Tibial artery (tissue), 4 donors: ENCODE data around the gene FNDC3A.

Experiments used
- DNase-seq, 2 donors: peaks; one replicate each; pipeline ENCODE4 v3.0.0-alpha.2; 2019
- H3K27ac ChIP-seq, 2 donors: fragments of 200-600 bp; sonication (generic) in 1 of 2; 1 replicate in 1 of 2; 2 replicates in 1 of 2; pipeline ENCODE4 v1.5.1; 2018 to 2019; ENCODE audit warnings: mild to moderate bottlenecking in 1 of 2
- H3K27me3 ChIP-seq, 2 donors: fragments of 200-600 bp; sonication (generic) in 1 of 2; one replicate each; pipeline versions ENCODE4 v1.5.1 to v1.6.0; 2016 to 2019
- H3K36me3 ChIP-seq, 3 donors: fragments of 200-600 bp; sonication (generic) in 2 of 3; one replicate each; pipeline ENCODE4 v1.5.1; 2016 to 2019; ENCODE audit warnings: mild to moderate bottlenecking in 2 of 3
- H3K4me1 ChIP-seq, 4 donors: fragments of 200-600 bp; sonication (generic) in 2 of 4; 1 replicate in 3 of 4; 2 replicates in 1 of 4; pipeline ENCODE4 v1.5.1; 2016 to 2019
- H3K4me3 ChIP-seq, 2 donors: fragments of 200-600 bp; sonication (generic) in 1 of 2; 1 replicate in 1 of 2; 2 replicates in 1 of 2; pipeline ENCODE4 v1.5.1; 2018 to 2019; ENCODE audit warnings: mild to moderate bottlenecking in 2 of 2
- H3K9me3 ChIP-seq, 3 donors: fragments of 200-600 bp; sonication (generic) in 1 of 3; one replicate each; pipeline ENCODE4 v1.5.1; 2016 to 2019
- CTCF ChIP-seq, 2 experiments: fragments of 200-600 bp in 1 of 2; fragments of 450-650 bp in 1 of 2; IDR thresholded peaks; one replicate each; pipeline ENCODE4 v1.5.1; 2017 to 2019; ENCODE audit warnings: antibody characterized with exemption in 2 of 2, mild to moderate bottlenecking in 1 of 2, moderate library complexity in 1 of 2
- intact Hi-C: fragments of 100-400 bp; cut with DNase I; formaldehyde crosslinking; loops from one replicate; pipeline ENCODE4 v1.15.0; 2023; ENCODE audit warnings: low total_unique reads

Gene FNDC3A

GRCh38 chr13:49208619-49209018, 232.9 kb downstream of the FNDC3A start:
- H3K27ac ChIP-seq, result no peak overlapping the region
- no peak overlapping the region for H3K4me3 ChIP-seq
- intact Hi-C loops, result no loop called here
- H3K36me3 ChIP-seq, result peaks cover 31 to 57% (median 45%) of the 10 kb centered on the region in 3 donors
- no peaks in the 10 kb centered on the region for H3K9me3 ChIP-seq
- no peaks in the 10 kb centered on the region for H3K27me3 ChIP-seq
- H3K4me1 ChIP-seq, result no peaks in the 10 kb centered on the region
- no peak for TF ChIP-seq CTCF (IDR thresholded peaks at IDR 0.05)
- DNase-seq, result no peak

- H3K9me3 ChIP-seq, result no peaks in the 10 kb centered on the region
- no peak for DNase-seq
- no peaks in the 10 kb centered on the region for H3K4me1 ChIP-seq
- H3K27ac ChIP-seq, result no peak overlapping the region
- peaks cover 19 to 48% (median 34%) of the 10 kb centered on the region in 3 donors for H3K36me3 ChIP-seq
- intact Hi-C loops, result no loop called here
- no peak overlapping the region for H3K4me3 ChIP-seq
- no peak for TF ChIP-seq CTCF (IDR thresholded peaks at IDR 0.05)
- no peaks in the 10 kb centered on the region for H3K27me3 ChIP-seq
These were observed 234.4 kb downstream of the FNDC3A start for GRCh38 chr13:49210114-49210513.

DNA sequence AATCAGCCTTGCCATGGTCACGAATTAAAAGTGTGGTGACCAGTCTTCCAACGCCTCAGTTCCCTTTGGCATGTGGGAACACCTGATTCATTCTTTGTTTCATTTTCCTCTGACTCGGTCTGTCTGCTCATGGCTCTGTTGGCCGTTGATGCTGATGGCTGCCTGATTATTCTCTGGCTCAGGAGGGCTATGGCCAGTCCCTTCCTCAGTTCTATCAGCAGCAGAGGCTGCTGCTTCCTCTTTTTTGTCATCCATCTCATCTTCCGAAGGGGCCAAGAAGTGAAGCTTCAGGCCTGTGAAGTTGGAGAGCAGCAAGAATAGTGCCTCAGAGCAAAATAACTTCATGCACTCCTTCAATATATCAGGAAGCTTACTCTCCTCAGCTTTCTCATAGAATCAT, 235.0 kb downstream of the FNDC3A start:
- H3K27ac ChIP-seq, result no peak overlapping the region
- no peak for TF ChIP-seq CTCF (IDR thresholded peaks at IDR 0.05)
- intact Hi-C loops, result no loop called here

GRCh38 chr13:49213539-49213938, 237.8 kb downstream of the FNDC3A start:
- no peak for DNase-seq
- intact Hi-C loops, result no loop called here
- H3K27ac ChIP-seq, result no peak overlapping the region

More for the DNA sequence above, 235.0 kb downstream of the FNDC3A start:
- H3K9me3 ChIP-seq, result no peaks in the 10 kb centered on the region
- no peak for DNase-seq
- no peaks in the 10 kb centered on the region for H3K27me3 ChIP-seq
- H3K4me1 ChIP-seq, result no peaks in the 10 kb centered on the region
- H3K36me3 ChIP-seq, result peaks cover 19 to 47% (median 30%) of the 10 kb centered on the region in 3 donors
- no peak overlapping the region for H3K4me3 ChIP-seq

GRCh38 chr13:49213997-49214916, 238.5 kb downstream of the FNDC3A start:
- no peak for TF ChIP-seq CTCF (IDR thresholded peaks at IDR 0.05)
- DNase-seq, result no peak
- intact Hi-C loops, result no loop called here
- Histone ChIP-seq H3K4me3 (no peak overlapping the region), H3K4me1 (peaks cover 0 to 9% (median 5%) of the 10 kb centered on the region in 4 donors), H3K27me3 (peaks cover 0 to 13% of the 10 kb centered on the region in 2 donors), H3K27ac (no peak overlapping the region), H3K36me3 (peaks cover 0 to 14% (median 0%) of the 10 kb centered on the region in 3 donors), H3K9me3 (no peaks in the 10 kb centered on the region)

More at GRCh38 chr13:49213539-49213938, 237.8 kb downstream of the FNDC3A start:
- Histone ChIP-seq H3K27me3 (peaks cover 0 to 7% of the 10 kb centered on the region in 2 donors), H3K4me3 (no peak overlapping the region), H3K9me3 (no peaks in the 10 kb centered on the region), H3K36me3 (peaks cover under 1 to 20% (median 5%) of the 10 kb centered on the region in 3 donors), H3K4me1 (peaks cover 0 to 4% (median 2%) of the 10 kb centered on the region in 4 donors)
- TF ChIP-seq CTCF (IDR thresholded peaks at IDR 0.05), result no peak
